Caco-2 (cell line): ENCODE results near the gene WWOX. TPM values are rescaled to one million over a fixed set of nuclear protein-coding genes. Genes with fewer than 3 reads are reported as not detected.

ENCODE experiments used
- BruUV-seq: library from RNA; stranded (reverse); fragments of 400-500 nt; replicated peaks from 2 replicates; lab custom pipeline; 2021; lab: Mats Ljungman, UMichigan
- CTCF ChIA-PET: fragments of 300-600 bp; sonication (Branson Sonifier 250); formaldehyde crosslinking; loops from one replicate; lab custom pipeline; 2022; ENCODE audit warnings: antibody characterized with exemption; lab: Charles Lee
- POLR2A ChIA-PET: fragments of 300-600 bp; sonication (Branson Sonifier 250); formaldehyde crosslinking; loops from one replicate; lab custom pipeline; 2022; ENCODE audit warnings: antibody characterized with exemption; lab: Charles Lee
- DNase-seq, 2 experiments: peaks; one replicate each; pipeline versions ENCODE4 v3.0.0 to v3.0.0-alpha.2; 2020 to 2022
- H3K27me3 ChIP-seq: replicated peaks from 2 replicates; pipeline ENCODE4 v1.6.0; 2011; ENCODE audit warnings: low read length; ENCODE audit not compliant: control insufficient read depth, insufficient read depth
- H3K36me3 ChIP-seq: 2 replicates; pipeline ENCODE4 v1.5.1; 2011; ENCODE audit warnings: low read length; ENCODE audit not compliant: control insufficient read depth, insufficient read depth
- H3K4me1 ChIP-seq: fragments of 250-450 bp; sonication (Bioruptor Pico); 2 replicates; pipeline ENCODE4 v1.5.1; 2020; ENCODE audit warnings: mild to moderate bottlenecking
- H3K4me3 ChIP-seq: 2 replicates; pipeline ENCODE4 v1.5.1; 2011; ENCODE audit warnings: low read depth, mild to moderate bottlenecking, control low read depth, low read length
- H3K9me3 ChIP-seq: fragments of 250-450 bp; sonication (Bioruptor Pico); 2 replicates; pipeline ENCODE4 v1.5.1; 2020; ENCODE audit warnings: mild to moderate bottlenecking, moderate library complexity
- H3K27ac Mint-ChIP-seq: one replicate; pipeline ENCODE4 v1.8.0; 2022; ENCODE audit warnings: mixed read lengths; ENCODE audit not compliant: unreplicated experiment
- H3K27me3 Mint-ChIP-seq: one replicate; pipeline ENCODE4 v1.8.0; 2022; ENCODE audit warnings: mixed read lengths; ENCODE audit not compliant: insufficient read depth, unreplicated experiment
- H3K36me3 Mint-ChIP-seq: one replicate; pipeline ENCODE4 v1.8.0; 2022; ENCODE audit warnings: mild to moderate bottlenecking, mixed read lengths; ENCODE audit not compliant: insufficient read depth, unreplicated experiment
- H3K4me1 Mint-ChIP-seq: one replicate; pipeline ENCODE4 v1.8.0; 2022; ENCODE audit warnings: low read depth, mixed read lengths; ENCODE audit not compliant: unreplicated experiment
- H3K4me3 Mint-ChIP-seq: one replicate; pipeline ENCODE4 v1.8.0; 2022; ENCODE audit warnings: mild to moderate bottlenecking, moderate library complexity, mixed read lengths; ENCODE audit not compliant: unreplicated experiment
- H3K9me3 Mint-ChIP-seq: one replicate; pipeline ENCODE4 v1.8.0; 2022; ENCODE audit warnings: mixed read lengths; ENCODE audit not compliant: unreplicated experiment
- intact Hi-C: fragments of 100-400 bp; cut with micrococcal nuclease; formaldehyde crosslinking; loops from one replicate; pipeline ENCODE4 v1.10.0; 2022; ENCODE audit not compliant: unreplicated experiment
- total RNA-seq: library from RNA; stranded (reverse); gene quantifications from 2 replicates; pipeline ENCODE4 v1.2.3, GENCODE V29; 2022
- TF ChIP-seq, protein P1 (sequence below), 2 experiments: fragments of 200-600 bp in 1 of 2; IDR thresholded peaks; 1 replicate in 1 of 2; 2 replicates in 1 of 2; pipeline versions ENCODE4 v1.5.1 to v1.8.0; 2011 to 2022; ENCODE audit warnings: antibody characterized with exemption in 1 of 2, control low read depth in 1 of 2, inconsistent platforms in 1 of 2, low read depth in 1 of 2, low read length in 1 of 2, mild to moderate bottlenecking in 1 of 2, moderate library complexity in 1 of 2; ENCODE audit not compliant: insufficient read depth in 1 of 2, severe bottlenecking in 1 of 2, unreplicated experiment in 1 of 2

WWOX gene
- total RNA-seq, 1 experiment from 2014 or later, result 45.0 TPM

- CTCF ChIA-PET, result no interaction called here
Measured at GRCh38 chr16:79121906-79122305, 1022.5 kb downstream of the WWOX start.

GRCh38 chr16:79122343-79122742 is 1022.9 kb downstream of the WWOX start:
- no TSS peak for BruUV-seq

More at GRCh38 chr16:79121906-79122305, 1022.5 kb downstream of the WWOX start:
- Mint-ChIP-seq H3K4me3 (no peak overlapping the region), H3K9me3 (no peaks in the 10 kb centered on the region), H3K4me1 (no peaks in the 10 kb centered on the region), H3K27me3 (peaks cover 3% of the 10 kb centered on the region), H3K36me3 (no peaks in the 10 kb centered on the region), H3K27ac (no peak overlapping the region)
- Histone ChIP-seq H3K9me3 (no peaks in the 10 kb centered on the region), H3K36me3 (no peaks in the 10 kb centered on the region), H3K4me1 (no peaks in the 10 kb centered on the region), H3K4me3 (no peak overlapping the region), H3K27me3 (no peaks in the 10 kb centered on the region; the same call in 1 of the 2 replicates)
- TF ChIP-seq, protein P1, sequence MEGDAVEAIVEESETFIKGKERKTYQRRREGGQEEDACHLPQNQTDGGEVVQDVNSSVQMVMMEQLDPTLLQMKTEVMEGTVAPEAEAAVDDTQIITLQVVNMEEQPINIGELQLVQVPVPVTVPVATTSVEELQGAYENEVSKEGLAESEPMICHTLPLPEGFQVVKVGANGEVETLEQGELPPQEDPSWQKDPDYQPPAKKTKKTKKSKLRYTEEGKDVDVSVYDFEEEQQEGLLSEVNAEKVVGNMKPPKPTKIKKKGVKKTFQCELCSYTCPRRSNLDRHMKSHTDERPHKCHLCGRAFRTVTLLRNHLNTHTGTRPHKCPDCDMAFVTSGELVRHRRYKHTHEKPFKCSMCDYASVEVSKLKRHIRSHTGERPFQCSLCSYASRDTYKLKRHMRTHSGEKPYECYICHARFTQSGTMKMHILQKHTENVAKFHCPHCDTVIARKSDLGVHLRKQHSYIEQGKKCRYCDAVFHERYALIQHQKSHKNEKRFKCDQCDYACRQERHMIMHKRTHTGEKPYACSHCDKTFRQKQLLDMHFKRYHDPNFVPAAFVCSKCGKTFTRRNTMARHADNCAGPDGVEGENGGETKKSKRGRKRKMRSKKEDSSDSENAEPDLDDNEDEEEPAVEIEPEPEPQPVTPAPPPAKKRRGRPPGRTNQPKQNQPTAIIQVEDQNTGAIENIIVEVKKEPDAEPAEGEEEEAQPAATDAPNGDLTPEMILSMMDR (IDR thresholded peaks at IDR 0.05; ENCODE audit: insufficient read depth in 1 of 2, low read depth in 1 of 2, low read length in 1 of 2, severe bottlenecking in 1 of 2, unreplicated experiment in 1 of 2), result no peak
- POLR2A ChIA-PET, result no interaction called here
- no peak for DNase-seq
- BruUV-seq, result no TSS peak
- intact Hi-C loops, result no loop called here

GRCh38 chr16:79124016-79124756 is 1024.7 kb downstream of the WWOX start:
- intact Hi-C loops, result no loop called here
- POLR2A ChIA-PET, result no interaction called here
- H3K4me1 ChIP-seq, result no peaks in the 10 kb centered on the region
- no peaks in the 10 kb centered on the region for H3K4me1 Mint-ChIP-seq
- no peak overlapping the region for H3K4me3 ChIP-seq
- no peak overlapping the region for H3K4me3 Mint-ChIP-seq
- H3K9me3 Mint-ChIP-seq, result no peaks in the 10 kb centered on the region
- no peak for DNase-seq
- no peaks in the 10 kb centered on the region for H3K9me3 ChIP-seq
- H3K27me3 ChIP-seq, result no peaks in the 10 kb centered on the region; the same call in 1 of the 2 replicates
- TF ChIP-seq, protein P1 (IDR thresholded peaks at IDR 0.05; ENCODE audit: insufficient read depth in 1 of 2, low read depth in 1 of 2, low read length in 1 of 2, severe bottlenecking in 1 of 2, unreplicated experiment in 1 of 2), result no peak
- no peaks in the 10 kb centered on the region for H3K36me3 Mint-ChIP-seq
- BruUV-seq, result no TSS peak
- CTCF ChIA-PET, result no interaction called here
- H3K27me3 Mint-ChIP-seq, result peaks cover 3% of the 10 kb centered on the region
- no peak overlapping the region for H3K27ac Mint-ChIP-seq
- no peaks in the 10 kb centered on the region for H3K36me3 ChIP-seq

More at GRCh38 chr16:79122343-79122742, 1022.9 kb downstream of the WWOX start:
- DNase-seq, result no peak
- Histone ChIP-seq H3K9me3 (no peaks in the 10 kb centered on the region), H3K4me3 (no peak overlapping the region), H3K4me1 (no peaks in the 10 kb centered on the region), H3K36me3 (no peaks in the 10 kb centered on the region), H3K27me3 (no peaks in the 10 kb centered on the region; the same call in 1 of the 2 replicates)
- ChIA-PET POLR2A (no interaction called here), CTCF (no interaction called here)
- Mint-ChIP-seq H3K4me3 (no peak overlapping the region), H3K27me3 (peaks cover 3% of the 10 kb centered on the region), H3K36me3 (no peaks in the 10 kb centered on the region), H3K27ac (no peak overlapping the region), H3K4me1 (no peaks in the 10 kb centered on the region), H3K9me3 (no peaks in the 10 kb centered on the region)
- TF ChIP-seq, protein P1 (IDR thresholded peaks at IDR 0.05; ENCODE audit: insufficient read depth in 1 of 2, low read depth in 1 of 2, low read length in 1 of 2, severe bottlenecking in 1 of 2, unreplicated experiment in 1 of 2), result no peak
- intact Hi-C loops, result no loop called here
